ENCODE measurements around the gene POLR3GL. TPM values are rescaled to one million over a fixed set of nuclear protein-coding genes. Genes with fewer than 3 reads are reported as not detected.
"Not testable (repeated sequence)": the region's sequence is repeated elsewhere in the genome, so short reads cannot be mapped to it uniquely, and the experiment has no call there.

The POLR3GL gene
- total RNA-seq, 1 donor from 2014 or later, result 22.9 TPM

- Histone ChIP-seq H3K9me3 (no peaks in the 10 kb centered on the region), H3K27ac (no peak overlapping the region), H3K36me3 (no peaks in the 10 kb centered on the region), H3K4me3 (peak overlapping the region in 1 of 2 donors; percentile 34), H3K4me1 (peaks cover 0 to 7% of the 10 kb centered on the region in 2 donors), H3K27me3 (no peaks in the 10 kb centered on the region)
- intact Hi-C loops (cut with DNase I), result no loop called here
- TF ChIP-seq CTCF (IDR thresholded peaks at IDR 0.05), result no peak
- DNase-seq (ENCODE audit: low spot score in 2 of 2), result no peak
Observed at GRCh38 chr1:146020058-146021049, 55.9 kb downstream of the POLR3GL start.

DNA sequence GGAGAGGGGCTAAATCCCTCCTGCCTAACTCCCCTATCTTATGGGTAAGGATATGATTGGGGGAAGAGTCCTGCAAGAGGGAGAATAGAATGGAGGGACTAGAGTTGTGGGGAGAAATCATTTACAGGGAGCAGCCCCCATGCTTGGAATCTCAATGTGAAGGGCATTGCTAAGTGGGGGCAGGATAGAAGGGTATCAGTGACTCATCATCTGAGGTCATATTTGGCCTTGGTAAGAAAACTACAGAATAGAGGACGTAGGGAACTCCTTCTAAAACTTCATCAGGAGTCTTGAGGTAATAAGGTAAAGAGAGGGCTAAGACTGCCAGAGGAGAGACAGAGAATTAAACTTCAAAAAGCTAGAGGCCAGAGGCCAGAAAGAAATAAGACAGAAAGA lies 56.6 kb downstream of the POLR3GL start:
- DNase-seq (ENCODE audit: low spot score in 2 of 2), result no peak
- no peak for TF ChIP-seq CTCF (IDR thresholded peaks at IDR 0.05)
- no peaks in the 10 kb centered on the region for H3K36me3 ChIP-seq
- H3K27ac ChIP-seq, result no peak overlapping the region
- H3K4me1 ChIP-seq, result peaks cover 0 to 7% of the 10 kb centered on the region in 2 donors
- no peak overlapping the region for H3K4me3 ChIP-seq
- intact Hi-C loops (cut with DNase I), result no loop called here
- no peaks in the 10 kb centered on the region for H3K27me3 ChIP-seq
- H3K9me3 ChIP-seq, result no peaks in the 10 kb centered on the region

GRCh38 chr1:146021622-146022402 lies 57.3 kb downstream of the POLR3GL start, which contains the start of gene HJV:
HJV (minus strand) TSS chr1:146021735; CDS start chr1:146020231, 1,504 bp downstream.
- intact Hi-C loops (cut with DNase I), result no loop called here
- no peak within 1 kb of the TSS for H3K27ac ChIP-seq
- DNase-seq (ENCODE audit: low spot score in 2 of 2), result no peak

GRCh38 chr1:146022403-146023127 lies 58.1 kb downstream of the POLR3GL start:
- H3K27me3 ChIP-seq, result no peaks in the 10 kb centered on the region
- no peaks in the 10 kb centered on the region for H3K36me3 ChIP-seq
- intact Hi-C loops (cut with DNase I), result no loop called here
- H3K9me3 ChIP-seq, result no peaks in the 10 kb centered on the region
- DNase-seq (ENCODE audit: low spot score in 2 of 2), result no peak
- peaks cover 0 to 7% of the 10 kb centered on the region in 2 donors for H3K4me1 ChIP-seq
- H3K27ac ChIP-seq, result no peak overlapping the region
- no peak overlapping the region for H3K4me3 ChIP-seq
- TF ChIP-seq CTCF (IDR thresholded peaks at IDR 0.05), result no peak

More at GRCh38 chr1:146021622-146022402, 57.3 kb downstream of the POLR3GL start, which contains the start of gene HJV:
- TF ChIP-seq CTCF (IDR thresholded peaks at IDR 0.05), result no peak
- no peaks in the 10 kb centered on the region for H3K36me3 ChIP-seq
- no peaks in the 10 kb centered on the region for H3K9me3 ChIP-seq
- H3K27me3 ChIP-seq, result no peaks in the 10 kb centered on the region
- H3K4me1 ChIP-seq, result peaks cover 0 to 7% of the 10 kb centered on the region in 2 donors
- H3K4me3 ChIP-seq, result no peak within 1 kb of the TSS

DNA sequence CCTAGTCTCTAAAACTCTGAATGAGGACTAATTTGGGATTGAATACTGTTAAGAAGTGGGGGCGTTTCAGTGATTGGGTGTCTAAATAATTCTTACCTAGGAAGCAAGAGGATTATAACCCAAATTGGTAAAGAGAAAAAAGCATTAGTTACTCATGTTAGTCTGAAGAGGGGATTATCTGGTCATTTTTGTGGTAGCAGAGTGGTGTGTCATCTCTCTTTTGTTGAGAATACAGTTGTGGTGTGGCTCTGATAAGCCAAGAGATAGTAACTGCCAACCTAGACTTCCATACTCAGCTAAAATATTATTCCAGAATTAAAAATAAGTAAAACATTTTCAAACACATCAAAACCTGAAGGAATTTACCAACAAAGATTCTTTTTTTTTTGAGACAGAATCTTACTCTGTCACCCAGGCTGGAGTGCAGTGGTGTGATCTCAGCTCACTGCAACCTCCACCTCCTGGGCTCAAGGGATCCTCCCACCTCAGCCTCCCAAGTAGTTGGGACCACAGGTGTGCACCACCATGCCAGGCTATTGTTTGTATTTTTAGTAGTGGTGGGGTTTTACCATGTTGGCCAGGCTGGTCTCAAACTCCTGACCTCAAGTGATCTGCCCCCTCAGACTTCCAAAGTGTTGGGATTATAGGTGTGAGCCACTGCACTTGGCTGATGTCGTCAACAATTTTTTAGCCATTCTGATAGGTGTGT lies 61.5 kb downstream of the POLR3GL start:
- DNase-seq (ENCODE audit: low spot score in 2 of 2); intact Hi-C loops (cut with DNase I); H3K4me1 ChIP-seq; H3K36me3 ChIP-seq; H3K27me3 ChIP-seq; H3K27ac ChIP-seq; H3K4me3 ChIP-seq; H3K9me3 ChIP-seq: not testable (repeated sequence)

GRCh38 chr1:146026650-146027049 lies 62.2 kb downstream of the POLR3GL start:
- H3K36me3 ChIP-seq; H3K4me3 ChIP-seq; intact Hi-C loops (cut with DNase I): not testable (repeated sequence)

More at GRCh38 chr1:146026650-146027049, 62.2 kb downstream of the POLR3GL start:
- not testable (repeated sequence) for H3K27me3 ChIP-seq; H3K9me3 ChIP-seq; H3K4me1 ChIP-seq; DNase-seq (ENCODE audit: low spot score in 2 of 2); H3K27ac ChIP-seq
